HS-27A (cell line): Measurements from ENCODE around the gene GRM4.

Experiments
- DNase-seq: peaks from one replicate; pipeline ENCODE4 v3.0.0-alpha.2; 2012; ENCODE audit warnings: low read depth, missing footprints

GRM4 gene

DNA sequence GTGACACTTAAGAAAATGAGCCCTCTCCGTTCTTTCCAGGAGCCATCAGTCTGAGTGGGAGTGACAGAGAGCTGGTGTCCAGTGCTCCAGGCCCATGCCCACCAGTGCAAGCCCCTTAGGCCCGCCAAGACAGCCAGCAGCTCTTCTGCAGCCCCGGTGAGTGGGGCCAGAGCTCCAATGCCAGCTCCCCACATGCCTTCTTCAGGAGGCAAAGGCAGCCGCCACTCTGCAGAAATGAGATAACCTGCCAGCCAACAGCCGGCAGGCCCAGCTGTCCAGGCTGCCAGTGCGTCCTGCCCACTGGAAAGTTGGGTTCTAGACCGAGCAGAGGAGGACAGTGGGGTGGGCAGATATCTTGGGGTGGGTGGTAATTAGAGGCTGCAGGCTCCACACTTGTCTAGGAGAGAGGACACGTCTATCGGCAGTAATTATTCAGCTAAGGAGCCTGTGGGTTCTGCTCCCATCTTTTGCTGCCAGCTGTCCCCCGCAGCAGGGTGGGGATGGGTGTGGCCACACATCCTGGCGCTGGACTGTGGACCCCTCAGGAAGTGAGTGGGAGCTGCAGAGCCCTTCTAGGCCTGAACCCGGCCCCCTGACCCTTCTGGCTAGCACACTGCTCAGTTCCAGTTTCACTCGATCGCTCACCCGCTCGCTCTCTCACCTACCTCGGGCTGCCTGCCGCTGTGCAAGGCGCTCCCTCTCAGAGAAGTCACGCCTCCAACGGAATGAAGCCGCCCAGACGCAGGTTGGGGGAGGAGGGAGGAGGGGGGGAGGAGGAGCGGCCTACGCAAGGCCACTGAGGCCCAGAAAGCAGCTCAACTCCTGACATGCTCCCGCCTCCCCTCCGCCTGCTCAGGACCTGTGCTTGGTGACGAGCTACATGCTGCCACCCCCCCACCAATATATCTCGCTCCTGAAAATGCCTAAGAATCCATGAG lies 3.6 kb downstream of the GRM4 start:
- no peak for DNase-seq

DNA sequence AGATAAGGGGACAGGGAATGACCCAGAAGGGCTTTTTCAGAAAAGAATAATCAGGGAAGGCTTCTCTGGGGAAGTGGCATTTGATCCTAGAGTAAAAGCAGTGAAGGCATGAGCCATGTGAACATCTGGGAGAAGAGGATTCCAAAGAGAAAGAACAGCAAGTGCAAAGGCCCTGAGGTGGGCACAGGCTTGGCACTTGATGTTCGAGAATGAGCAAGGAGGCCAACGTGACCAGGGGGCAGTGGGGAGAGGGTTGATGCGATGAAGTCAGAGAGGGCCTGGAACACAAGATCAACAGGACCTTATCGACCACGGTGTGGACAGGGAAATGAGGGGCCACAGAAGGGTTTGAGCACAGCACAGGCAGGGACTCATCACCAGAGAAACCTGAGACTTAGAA lies 5.8 kb downstream of the GRM4 start:
- DNase-seq, result no peak

DNA sequence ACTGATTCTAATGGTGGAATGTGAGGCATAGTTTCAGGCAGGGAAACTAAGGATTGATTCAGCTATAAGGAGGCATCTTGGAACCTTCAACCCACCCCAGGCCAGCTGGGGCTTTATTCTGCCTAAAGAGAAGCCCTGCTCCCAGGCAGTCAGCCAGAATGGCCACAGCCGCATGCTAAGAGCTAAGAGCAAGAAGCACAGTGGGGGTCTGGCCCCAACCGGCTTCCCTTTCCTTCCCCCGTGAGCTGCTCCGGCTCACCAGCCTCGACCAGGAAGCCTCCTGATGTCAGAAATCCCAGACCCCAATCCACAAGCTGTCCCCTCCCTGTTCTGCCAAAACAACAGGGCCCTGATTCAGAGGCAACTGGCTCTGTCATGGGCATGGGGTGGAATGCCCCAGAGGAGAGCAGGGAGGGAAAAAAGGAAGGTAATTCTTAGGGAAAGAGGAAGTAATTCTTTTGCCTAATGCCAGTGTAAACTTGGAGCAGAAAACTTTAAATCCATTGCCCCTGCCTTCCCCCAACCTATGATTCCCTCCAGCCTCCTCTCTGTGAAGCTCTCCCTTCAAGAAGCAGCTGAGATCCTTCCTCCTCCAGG lies 6.9 kb downstream of the GRM4 start:
- DNase-seq, result no peak

DNA sequence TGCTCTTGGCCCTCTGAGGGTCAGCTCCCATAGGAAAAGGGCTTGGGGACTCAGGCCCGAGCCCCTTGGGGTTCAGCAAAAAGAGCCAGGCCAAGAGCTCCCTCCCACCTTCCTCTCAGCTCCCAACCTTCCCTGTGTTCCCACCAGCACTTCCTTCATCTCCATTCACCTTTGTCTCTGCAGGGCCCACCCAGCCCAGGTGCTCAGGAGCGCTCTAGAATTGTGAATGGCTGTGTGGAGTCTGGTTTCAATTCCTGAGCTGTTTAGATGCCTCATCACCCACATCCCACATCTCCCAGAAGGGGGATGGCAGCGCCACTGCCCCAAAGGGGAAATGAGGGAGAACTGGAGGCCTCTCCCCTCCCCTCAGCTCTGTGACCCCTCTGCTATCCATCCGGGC lies 7.7 kb downstream of the GRM4 start:
- no peak for DNase-seq

DNA sequence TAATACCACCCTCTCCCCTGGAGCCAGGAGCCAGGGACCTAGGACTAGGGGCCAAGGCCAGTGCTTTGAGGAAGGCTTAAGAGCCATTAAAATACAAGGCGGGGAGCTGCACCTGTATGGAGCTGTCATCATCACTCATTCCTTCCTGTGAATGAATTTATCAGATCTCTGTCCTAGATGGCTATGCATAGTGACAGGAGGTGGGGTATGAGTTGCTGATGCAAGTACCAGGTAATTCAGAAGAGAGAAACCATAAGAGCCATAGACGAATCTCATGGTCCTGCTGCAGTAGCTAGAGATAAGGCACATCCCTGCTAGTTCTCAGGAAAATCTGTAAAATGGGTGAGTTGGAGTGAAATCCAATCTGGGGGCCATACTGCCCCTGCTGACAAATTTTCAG lies 10.3 kb downstream of the GRM4 start:
- DNase-seq, result no peak

DNA sequence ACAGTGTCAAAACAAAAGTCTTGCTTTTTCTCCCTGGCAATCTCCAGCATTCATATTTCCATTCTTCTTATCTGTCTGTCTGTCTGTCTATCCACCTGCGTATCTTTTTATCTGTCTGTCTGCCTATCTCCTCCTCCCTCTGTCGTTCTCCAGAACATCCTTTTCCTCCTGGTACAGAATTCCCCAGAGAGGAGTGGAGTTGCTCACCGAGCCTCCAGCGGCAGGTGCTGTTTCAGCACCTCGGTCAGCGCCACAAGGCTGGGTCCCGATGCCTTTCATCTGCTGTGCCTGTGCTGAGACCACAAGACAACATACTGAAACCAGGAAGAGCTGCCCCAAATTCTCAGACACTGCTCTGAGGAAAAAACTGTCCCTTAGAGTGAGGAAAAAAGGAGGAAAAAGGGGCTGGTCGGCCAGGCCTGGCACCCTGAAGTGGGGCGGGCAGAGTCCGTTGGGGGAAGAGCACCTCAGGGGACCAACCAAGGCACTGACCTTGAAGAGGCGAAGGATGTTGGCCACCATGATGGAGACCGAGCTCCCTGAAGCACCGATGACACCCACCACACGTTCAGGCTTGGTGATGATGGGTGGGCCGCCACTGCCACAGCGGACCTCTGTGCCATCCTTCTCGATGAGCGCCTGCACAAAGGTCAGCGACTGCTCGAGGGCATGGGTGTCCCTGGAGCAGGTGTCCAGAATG lies 13.3 kb downstream of the GRM4 start:
- no peak for DNase-seq

DNA sequence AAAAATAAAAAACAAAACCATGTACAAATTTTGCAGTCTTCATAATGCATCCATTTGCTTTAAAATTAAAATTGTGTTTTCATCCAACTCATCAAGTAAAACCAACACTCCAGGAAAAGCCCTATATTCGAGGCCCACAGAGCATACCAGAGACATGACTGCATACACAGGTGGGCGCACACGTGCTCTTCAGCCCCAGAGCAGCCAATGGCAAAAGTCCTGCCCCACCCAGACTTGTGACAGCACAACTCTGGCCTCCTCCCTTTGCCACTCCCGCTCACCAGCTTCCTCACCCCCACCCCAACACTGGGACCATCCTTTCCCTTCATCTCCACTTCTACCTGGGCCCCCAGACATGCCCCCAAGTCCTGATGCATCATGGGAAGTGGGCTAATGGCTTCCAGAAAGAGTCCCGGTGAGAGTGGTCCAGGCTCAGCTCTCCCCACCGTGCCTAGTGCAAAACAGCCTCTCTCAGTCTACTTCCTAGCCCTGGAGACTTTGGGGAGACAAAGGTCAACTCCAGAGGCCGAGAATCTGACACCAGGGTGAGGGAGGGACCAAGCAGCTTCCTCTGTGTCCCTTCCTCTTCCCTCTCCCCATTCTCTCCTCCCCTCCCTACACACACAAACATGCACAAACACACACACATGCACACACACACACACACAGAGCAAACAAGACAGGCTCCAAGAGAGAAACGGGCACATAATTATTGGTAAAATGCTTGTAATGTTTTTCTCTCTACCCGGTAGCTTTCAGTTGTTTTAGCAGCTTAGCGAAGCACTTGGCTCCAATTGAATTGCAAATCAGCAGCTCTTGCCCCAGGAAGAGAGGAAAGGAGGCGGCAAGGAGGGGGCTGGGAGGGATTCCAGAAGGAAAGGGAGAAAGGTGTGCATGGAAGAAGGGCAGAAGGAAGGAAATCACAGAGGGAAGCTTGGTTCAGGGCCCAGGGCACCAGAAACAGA lies 14.3 kb downstream of the GRM4 start:
- DNase-seq, result no peak

DNA sequence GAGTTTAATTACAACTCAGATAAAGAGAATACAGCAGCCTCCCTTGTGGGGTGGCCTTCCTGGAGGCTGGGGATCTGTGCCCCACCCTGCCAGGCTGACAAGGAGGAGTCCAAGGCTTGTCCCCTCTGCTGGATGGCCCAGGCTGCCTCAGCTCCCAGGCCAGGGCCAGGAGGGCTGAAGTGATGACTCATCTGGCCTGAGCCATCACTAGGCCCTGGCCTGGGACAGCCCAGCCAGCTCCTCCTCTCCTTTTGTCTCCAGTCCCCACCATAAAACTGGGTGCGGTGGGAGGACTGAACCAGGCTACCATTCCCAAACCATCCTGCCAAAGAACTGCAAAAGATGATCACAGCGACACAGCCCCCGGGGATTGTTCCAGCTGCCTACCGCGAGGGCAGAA lies 15.0 kb downstream of the GRM4 start:
- DNase-seq, result no peak

DNA sequence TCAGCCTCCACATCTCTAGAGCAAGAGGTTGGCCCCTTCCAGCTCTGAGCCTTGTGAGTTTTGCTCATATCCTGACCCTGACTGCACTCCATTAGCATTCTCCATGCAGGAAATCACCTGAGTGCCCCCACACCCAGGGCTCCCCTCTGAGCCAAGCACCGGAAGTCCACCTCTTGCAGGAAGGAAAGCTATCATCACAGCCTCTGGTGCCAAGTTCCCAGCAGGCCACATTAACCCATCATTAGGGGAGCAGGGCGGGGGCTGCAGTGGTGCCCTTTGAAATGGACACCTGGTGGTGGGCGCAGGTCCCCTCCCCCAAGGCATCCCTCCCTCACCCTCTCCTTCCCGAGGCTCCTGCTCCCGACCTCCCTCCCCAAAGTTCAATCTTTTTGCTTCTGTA lies 16.1 kb downstream of the GRM4 start:
- no peak for DNase-seq

DNA sequence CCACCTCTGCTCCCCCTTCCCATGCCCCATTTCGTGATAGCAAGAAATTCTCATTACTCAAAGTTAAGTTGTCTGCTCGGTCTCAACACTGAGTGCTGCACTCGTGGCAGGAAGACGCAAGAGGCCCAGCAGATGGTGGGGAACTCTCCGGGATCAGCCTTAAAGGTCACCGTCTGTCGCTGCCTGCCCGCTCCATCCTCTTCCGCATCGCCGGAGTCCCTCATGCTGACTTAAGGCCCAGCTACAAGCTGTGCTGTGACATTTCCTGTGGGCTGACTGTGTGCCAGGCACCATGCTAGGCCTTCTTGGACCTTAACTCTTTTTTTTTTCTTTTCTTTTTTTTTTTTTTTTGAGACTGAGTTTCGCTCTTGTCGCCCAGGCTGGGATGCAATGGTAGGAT lies 17.8 kb downstream of the GRM4 start:
- no peak for DNase-seq

DNA sequence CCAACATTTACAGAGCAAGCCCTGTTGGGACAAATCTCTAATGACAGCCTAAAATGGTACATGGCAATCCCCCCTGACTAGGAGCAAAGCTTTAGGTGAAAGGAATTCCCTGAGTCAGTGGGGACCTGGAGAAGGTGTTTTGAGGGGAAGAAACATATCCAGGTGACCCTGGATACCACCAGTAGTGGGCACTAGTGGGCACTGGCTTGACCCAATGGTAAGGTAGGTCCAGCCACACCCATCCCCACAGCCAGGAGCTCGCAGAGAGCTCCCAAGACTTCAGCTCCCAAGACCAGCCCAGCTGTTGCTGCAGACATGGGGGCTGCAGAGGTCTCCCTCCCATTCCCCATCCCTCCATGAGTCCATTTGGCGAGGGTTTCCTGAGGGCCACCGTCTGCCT lies 19.5 kb downstream of the GRM4 start:
- no peak for DNase-seq

DNA sequence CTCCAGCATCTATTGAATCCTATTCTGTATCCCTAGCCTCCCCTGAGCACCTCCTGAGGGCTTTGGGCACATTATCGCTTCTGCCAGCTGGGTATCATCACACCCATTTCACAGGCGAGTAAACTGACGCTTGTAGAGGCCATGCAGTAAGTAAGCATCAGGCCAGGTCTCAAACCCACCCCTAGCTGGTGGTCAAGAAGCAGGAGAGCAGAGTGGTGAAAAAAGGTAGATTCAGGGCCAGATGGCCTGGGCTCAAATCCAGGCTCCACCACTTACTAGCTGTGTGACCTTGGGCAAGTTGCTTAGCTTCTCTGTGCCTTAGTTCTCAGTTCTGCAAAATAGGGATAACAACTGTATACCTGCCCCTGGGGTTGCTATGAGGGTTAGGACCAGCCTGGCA lies 19.9 kb downstream of the GRM4 start:
- no peak for DNase-seq

DNA sequence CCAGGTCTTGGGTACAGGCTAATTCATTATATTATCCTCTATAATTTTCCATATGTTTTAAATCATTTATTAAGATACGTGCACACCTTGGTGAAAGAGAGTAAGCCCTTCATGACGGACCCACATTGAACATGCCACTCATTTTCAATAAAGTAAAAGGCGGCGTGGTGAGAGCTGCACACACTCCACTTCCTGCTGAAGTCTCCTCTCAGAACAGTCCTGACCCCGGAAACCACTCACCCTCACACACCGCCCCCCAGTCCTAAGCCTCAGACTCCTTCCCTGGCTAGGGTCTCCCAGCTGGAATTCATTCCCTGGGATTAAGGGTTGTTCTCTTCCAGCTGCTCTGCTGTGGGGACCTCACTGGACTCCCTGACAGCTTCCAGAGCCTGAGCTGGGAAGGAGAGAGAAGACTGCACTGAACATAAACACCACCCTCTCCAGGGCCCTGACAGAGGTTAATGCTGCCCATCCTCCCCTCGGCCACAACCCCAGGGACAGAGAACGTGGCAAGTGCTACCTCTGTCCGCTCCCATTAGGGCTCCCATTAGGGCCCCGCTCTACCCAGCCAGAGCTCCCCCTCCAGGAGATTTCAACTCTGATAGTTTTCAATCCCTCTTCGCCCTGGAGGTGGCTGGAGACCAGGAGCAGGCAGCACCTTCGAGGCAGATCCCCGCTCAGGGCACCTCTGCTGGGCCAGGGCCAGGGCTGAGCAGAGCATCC lies 24.8 kb downstream of the GRM4 start:
- no peak for DNase-seq

DNA sequence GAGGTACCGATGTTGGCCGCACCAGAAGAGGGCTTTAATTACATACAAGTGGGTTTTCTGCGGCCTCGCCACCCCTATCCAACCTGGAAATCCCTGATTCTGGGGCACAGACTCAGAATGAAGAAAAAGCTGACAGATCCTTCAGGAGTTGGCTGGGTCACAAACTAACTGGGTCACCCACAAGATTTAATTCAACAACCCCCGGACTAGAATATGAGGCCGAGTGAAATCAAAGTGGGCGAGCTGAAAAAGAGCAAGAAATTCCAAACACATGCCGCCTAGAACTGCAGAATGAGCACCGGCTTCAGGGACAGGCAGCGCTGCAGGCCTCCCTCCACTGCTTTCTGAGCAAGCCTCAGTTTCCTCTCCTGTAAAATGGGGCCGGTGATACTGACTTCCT lies 30.0 kb downstream of the GRM4 start:
- DNase-seq, result no peak

DNA sequence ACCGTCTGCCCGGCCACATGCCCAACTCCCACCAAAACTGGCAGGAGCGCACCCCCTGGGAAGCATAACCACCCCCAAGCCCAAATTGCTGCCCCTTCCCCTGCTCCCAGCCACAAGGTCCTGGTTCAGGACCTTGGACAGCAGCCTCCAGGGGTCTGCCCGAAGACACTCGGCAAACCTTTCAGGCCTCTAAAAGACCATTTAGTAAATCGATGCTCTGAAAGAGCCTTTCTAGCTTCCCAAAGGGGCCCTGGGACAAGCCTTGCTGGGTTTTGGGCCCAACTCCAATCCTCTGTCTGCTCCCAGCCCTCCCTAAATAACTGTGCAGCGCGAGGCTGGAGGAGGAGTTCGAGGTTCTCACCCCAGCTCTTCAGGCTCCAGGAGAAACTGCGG lies 30.5 kb downstream of the GRM4 start:
- DNase-seq, result no peak

DNA sequence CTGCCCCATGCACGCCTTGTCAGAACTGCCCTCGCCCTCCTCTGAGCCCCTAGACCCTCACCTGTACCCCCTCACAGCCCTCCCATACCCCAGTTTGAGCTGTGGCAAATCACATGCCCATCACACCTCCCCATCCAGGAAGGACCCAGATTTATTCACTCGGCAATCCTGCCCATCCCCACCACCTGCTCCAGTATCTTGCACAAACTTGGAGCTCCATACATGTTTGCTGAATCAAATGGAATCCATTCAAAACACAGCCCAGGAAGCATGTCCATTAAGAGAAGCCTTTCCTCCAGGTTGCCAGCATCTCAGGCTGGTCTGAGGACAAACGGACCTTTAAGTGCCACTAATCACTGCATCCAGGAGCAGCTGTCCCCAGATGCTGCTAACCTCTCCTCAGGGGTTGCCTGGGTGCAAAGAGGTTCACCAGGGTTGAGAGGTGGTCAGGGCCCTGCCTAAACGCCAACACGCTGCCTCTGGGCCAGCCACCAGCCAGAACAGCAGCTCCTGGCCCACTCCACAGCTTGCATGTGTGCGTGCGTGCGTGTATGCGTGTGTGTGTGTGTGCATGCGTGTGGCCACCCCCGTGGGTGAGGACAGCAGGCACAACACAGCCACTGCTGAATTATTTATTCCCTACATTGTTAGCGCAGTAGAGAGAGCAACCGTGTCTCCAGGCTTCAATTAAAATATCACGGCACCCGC lies 31.0 kb downstream of the GRM4 start:
- no peak for DNase-seq

DNA sequence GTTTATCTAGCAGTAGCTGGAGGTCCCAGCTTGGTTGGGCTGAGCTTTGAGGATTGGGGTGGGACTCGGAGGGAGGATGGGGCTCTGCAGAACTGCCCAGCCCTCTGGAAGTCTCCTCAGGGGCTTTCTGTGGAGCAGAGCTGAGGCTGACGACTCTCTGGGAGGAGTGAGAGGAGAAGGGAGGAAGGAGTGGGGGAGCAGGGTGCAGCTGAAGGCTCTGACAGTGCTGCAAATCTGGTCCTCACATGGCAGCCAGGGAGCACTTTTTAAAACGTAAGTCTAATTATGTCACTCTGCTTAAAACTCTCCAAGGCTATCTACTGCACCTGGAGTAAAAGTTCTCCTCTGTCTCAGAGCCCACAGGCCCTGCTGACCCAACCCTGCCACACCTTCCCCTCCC lies 32.4 kb downstream of the GRM4 start:
- no peak for DNase-seq

DNA sequence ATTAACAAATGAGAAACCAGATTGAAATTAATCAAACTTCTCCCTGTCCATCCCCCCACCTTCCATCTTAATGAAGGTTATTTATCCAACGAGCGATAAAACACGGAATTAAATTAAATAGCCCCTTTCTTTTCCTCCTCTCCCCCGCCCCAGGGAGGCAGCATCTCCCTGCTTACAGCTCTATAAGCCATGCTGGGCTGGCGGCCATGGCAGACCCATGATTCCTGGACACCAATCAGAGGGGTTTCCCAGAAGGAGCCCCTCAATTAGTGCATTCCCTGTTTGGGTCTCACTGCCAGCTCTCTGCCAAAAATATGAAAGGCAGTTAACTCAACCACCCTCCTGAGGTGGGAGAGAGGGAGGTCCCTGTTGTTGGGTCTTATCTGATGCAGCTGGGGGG lies 33.8 kb downstream of the GRM4 start:
- DNase-seq, result no peak

DNA sequence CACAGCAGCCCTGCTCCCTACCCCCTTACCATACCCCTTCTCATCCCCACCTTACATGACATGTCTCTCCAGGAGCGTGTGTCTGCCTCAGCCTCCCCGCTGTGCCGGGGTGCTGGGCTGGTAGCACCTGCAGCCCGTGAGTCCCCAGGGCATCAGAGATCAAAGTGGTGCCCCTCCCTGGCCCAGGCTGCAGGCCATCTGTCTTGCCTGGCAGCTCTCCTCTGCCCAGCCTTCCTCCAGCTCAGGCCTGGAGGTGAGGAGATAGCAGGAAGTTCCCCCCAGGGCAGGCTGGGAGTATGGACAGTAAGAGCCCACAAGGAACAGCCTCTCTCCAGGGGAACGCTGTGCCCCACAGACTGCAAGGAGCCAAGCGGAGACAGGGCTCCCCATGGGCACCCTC lies 35.3 kb downstream of the GRM4 start:
- no peak for DNase-seq

DNA sequence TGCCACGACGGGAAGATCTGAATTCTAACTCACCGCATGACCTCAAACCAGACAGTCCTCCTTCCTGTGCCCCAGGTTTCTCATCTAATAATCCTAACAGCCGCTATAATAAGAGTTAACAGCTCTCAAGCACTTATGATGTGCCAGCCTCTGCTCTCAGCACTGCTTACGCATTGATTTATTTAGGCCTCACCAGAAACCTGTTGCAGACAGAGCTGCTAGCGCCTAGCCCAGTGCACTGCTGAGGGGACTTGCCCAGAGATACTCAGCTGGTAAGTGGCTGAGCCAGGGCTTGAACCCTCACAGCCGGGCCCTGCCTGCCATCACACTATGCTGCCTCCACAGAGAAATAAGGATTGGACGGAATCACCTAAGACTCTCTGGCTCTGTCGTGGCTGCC lies 37.7 kb downstream of the GRM4 start:
- no peak for DNase-seq

DNA sequence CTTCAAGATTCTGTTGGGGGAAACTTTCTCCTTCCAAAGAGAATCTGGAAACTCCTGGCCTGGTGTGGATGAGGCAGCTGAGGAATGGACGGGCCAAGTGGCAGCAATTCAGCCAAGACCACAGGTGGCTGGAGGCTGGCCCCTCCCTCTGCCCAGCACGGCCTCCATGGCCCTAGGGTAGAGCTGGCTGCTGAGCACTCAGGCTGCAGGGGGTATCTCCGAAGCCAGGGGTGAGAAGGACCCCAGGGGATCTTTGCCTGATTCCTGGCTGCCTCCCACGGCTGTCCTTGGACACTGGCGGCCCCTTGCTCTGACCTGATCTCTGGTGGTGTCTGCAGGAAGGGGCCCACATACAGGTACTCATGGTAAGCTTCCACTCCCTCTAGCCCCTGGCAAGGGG lies 39.0 kb downstream of the GRM4 start:
- DNase-seq, result no peak
